HG02678 (cell line): ENCODE results near the gene STAP1.
"Not testable (repeated sequence)": the region's sequence is repeated elsewhere in the genome, so short reads cannot be mapped to it uniquely, and the experiment has no call there.

ENCODE experiments used
- ATAC-seq: cut with Tn5 transposase; IDR thresholded peaks from one replicate; pipeline ENCODE4 v1.9.1; 2021; ENCODE audit warnings: mild to moderate bottlenecking, moderate library complexity; ENCODE audit not compliant: unreplicated experiment

STAP1 gene

DNA sequence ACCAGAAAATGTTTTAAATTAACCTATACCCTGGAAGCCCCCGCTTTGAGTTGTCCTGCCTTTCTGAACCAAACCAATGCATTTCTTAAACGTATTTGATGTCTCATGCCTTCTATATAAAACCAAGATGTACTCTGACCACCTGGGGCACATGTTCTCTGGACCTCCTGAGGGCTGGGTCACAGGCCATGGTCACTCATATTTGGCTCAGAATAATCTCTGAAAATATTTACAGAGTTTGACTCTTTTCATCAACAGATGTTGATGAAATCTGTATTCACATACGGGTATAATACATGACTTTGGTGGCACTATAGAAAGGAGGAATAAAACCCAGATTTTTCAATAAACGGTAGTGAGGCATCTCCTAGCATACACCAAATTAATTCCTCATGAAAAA lies 55.7 kb downstream of the STAP1 start:
- ATAC-seq: no peak

DNA sequence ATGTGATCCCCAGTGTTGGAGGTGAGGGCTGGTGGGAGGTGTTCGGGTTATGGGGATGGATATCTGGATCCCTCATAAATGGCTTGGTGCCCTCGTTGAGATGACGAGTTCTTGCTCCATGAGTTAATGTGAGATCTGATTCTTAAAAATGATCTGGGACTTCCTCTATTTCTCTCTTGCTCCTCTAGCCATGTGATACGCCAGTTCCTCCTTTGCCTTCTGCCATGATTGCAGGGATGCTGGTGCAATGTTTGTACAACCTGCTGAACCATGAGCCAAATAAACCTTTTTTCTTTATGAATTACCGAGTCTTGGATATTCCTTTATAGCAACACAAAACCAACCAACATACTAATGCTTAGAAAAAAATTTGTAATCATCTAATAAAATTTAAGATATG lies 56.6 kb downstream of the STAP1 start:
- ATAC-seq: no peak

DNA sequence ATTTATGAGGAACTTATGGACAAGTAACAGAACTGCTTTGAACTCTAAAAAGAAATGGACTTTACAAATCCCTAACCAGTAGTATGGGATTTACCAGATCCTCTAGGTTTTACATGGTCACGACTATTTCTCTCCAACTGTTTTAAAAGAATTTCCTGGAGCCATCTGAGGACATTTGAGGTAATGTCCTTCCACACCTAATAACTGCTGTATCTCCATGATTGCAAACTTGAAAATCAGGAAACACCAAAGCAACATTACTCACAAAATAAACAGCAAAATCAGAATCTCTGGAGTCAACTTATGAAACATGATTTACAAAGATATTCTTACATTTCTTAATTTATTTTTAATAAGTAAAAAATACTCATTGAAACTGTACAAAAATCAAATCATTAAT lies 58.0 kb downstream of the STAP1 start:
- ATAC-seq: no peak

GRCh38 chr4:67624939-67625338 lies 66.4 kb downstream of the STAP1 start:
- no peak for ATAC-seq

- peak; percentile 52 for ATAC-seq
These were observed 74.0 kb downstream of the STAP1 start for GRCh38 chr4:67632492-67632891.

GRCh38 chr4:67634741-67635140 lies 76.2 kb downstream of the STAP1 start:
- no peak for ATAC-seq

GRCh38 chr4:67635331-67635730 lies 76.8 kb downstream of the STAP1 start:
- ATAC-seq: no peak

GRCh38 chr4:67636978-67637377 lies 78.5 kb downstream of the STAP1 start:
- ATAC-seq: not testable (repeated sequence)

DNA sequence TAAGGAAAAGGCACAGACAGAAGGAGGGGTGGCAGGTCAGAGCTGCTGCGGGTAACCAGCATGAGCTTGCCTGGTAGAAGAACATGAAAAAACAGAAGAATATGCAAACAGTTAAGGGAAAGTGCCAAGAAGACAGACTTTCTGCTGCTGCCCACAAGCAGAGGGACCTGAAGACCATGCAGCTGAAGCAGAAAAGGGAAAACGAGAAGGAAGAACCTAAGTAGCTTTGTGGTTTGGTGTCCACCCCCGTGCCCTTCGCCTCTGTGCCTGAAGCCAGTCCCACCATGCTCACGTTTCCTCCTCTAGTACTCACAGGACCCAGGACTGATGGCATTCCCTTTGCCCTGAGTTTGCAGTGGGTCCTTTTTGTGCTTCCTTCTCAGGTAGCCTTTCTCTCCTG lies 79.6 kb downstream of the STAP1 start:
- peak; percentile 43 for ATAC-seq

DNA sequence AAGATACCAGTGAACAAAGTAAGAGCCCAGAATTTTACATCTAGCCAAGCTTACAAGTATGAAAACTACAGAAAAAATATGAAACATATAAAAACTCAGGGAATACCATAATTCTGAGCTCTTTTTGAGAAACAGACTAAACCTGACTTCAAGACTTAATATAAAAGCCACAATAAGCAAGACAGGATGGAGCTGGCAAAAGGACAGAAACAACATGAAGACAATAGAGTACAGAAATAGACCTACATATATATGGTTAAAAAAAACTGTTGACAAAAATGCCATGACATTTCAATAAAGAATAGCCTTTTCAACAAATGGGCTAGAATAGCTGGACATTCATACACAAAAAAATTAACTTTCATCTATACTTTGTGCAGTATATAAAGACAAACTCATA lies 93.0 kb downstream of the STAP1 start:
- no peak for ATAC-seq
